Mucosa of gallbladder (tissue), 1 donor: ENCODE data around the gene JMJD8. TPM values are rescaled to one million over a fixed set of nuclear protein-coding genes. Genes with fewer than 3 reads are reported as not detected.
"Not testable (repeated sequence)": the region's sequence is repeated elsewhere in the genome, so short reads cannot be mapped to it uniquely, and the experiment has no call there.

Experiments
- DNase-seq: peaks from one replicate; pipeline ENCODE4 v3.0.0-alpha.2; 2020; ENCODE audit warnings: low spot score
- total RNA-seq: library from RNA; stranded (reverse); gene quantifications from one replicate; pipeline ENCODE4 v1.2.1, GENCODE V29; 2021
- donor health status: DM: no; HTN: no; CAD: no.

The JMJD8 gene
- total RNA-seq, 1 donor from 2014 or later = 66.7 TPM

- no peak for DNase-seq
These were observed 8.4 kb upstream of the JMJD8 start for GRCh38 chr16:692356-693108.

DNA sequence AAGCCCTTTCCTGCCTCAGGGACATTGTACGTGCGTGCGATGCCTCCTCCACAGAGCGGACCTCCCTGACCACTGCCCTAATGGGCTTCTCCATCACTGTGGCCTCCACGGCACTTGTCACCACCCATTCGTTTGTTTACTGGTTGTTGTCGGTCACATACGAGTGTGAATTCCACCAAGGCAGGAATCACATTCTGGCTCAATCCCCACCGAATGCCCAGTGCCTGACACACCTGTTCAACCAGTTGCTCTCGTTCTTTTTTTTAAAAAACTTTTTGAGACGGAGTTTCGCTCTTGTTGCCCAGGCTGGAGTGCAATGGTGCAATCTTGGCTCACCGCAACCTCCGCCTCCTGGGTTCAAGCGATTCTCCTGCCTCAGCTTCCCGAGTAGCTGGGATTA lies 7.1 kb upstream of the JMJD8 start:
- DNase-seq = not testable (repeated sequence)

- DNase-seq = no peak
These were observed 5.2 kb upstream of the JMJD8 start for GRCh38 chr16:689175-689897.

- no peak for DNase-seq
These were observed 3.4 kb upstream of the JMJD8 start for GRCh38 chr16:687499-687898.

- no peak for DNase-seq
These were observed 2.5 kb upstream of the JMJD8 start for GRCh38 chr16:686459-687260.

DNA sequence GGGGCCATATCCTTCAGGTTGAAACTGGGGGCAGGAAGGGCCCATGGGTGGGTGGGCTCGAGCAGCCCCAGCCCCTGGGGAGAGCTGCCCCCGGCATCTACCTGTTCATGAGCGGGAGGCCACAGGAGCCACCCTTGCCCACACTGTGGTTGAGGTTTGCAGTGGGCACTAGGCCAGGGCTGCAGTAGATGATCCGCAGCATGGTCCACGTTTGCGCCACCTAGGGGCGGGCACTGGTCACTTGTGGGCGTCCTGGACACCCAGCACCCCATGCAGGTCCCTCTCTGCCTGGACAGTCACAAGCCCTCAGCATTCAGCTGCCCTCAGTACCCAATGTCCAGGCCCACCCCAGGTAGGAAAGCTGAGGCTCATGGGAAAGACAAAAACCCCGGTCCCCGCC lies 1.8 kb upstream of the JMJD8 start:
- DNase-seq = no peak

DNA sequence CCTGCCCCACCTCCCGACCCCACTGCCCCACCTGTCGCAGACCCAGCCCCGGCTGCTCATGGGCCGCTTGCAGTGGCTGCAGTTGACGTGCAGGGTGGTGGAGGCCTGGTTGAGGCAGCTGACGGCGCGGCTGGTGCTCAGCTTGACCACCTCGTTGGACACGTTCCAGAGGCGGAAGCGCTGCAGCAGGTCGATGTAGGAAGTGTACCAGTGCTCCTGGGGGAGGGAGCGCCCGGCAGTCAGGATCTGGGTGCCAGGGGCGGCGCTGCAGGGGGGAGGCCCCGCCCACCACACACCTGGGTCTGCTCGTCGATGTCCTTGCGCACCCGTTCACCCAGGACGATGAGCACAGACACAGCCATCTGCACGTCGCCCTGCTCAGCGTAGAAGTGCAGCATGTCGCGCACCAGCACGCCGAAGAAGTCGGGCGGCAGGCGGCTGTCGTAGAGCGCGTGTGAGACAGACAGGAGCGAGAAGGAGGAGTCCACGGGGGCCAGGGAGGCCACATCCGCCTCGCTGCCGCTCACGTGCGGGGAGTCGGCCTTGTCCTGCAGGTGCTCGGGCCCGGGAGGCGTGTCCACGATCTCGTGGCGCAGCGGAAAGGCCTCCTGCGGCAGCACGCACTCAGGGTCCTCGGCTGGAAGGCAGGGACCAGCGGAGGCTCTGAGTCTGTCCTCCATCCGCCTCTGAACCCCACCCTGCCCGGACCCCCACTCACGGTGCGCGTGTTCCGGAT lies 995 bp upstream of the JMJD8 start:
- DNase-seq = no peak

- DNase-seq = no peak
These were observed 601 bp downstream of the JMJD8 start for GRCh38 chr16:683396-684070.

DNA sequence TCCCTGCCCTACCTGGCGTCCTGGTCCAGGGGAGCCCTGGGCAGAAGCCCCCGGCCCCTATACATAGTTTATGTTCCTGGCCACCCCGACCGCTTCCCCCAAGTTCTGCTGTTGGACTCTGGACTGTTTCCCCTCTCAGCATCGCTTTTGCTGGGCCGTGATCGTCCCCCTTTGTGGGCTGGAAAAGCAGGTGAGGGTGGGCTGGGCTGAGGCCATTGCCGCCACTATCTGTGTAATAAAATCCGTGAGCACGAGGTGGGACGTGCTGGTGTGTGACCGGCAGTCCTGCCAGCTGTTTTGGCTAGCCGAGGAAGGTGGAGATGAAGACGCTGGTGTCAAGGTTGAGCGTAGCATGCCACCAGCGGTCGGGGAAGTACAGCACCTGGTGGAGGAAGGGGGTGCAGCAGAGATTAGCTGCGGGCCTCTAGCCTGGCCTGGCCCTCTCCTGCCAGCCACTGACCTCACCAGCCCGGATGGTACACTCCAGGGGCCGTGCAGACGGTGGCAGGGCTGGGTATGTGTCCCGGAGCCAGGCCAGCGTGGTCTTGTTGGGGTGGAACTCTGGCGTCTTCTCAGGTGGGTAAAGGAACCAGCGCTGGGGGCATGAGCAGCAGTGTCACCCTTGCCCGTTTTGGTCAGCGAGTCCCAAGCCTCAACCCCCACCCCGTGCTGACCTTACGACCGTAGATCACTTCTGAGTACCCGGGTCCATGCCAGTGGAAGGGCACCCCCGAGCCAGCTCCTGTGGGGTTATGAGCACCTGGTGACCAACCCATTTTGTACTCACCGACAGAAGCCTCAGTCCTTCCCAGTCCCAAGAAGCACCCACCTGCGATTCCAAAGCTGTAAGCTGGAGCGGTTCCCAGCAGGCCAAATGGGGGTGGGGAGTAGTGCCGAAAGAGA lies 1.4 kb downstream of the JMJD8 start:
- no peak for DNase-seq

DNA sequence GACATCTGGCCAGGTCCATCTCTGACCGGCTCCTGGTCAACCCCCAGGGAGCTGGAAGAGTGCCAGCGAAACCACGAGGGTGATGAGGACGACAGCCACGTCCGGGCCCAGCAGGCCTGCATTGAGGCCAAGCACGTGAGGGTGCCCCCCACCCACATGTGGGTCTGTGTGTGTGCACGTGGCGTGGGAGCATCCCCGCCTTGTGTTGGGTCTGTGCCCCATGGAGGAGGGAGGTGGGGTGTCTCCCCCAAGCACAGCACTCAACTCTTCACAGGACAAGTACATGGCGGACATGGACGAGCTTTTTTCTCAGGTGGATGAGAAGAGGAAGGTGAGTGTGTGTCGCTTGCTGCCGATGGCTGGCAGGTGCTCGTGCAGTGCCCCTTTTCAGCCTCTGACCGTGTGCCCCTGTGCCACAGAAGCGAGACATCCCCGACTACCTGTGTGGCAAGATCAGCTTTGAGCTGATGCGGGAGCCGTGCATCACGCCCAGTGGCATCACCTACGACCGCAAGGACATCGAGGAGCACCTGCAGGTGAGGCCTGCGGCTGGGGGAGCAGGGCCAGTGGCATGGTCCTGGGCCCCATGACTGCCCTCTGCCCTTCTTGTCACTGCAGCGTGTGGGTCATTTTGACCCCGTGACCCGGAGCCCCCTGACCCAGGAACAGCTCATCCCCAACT lies 2.2 kb downstream of the JMJD8 start:
- no peak for DNase-seq

DNA sequence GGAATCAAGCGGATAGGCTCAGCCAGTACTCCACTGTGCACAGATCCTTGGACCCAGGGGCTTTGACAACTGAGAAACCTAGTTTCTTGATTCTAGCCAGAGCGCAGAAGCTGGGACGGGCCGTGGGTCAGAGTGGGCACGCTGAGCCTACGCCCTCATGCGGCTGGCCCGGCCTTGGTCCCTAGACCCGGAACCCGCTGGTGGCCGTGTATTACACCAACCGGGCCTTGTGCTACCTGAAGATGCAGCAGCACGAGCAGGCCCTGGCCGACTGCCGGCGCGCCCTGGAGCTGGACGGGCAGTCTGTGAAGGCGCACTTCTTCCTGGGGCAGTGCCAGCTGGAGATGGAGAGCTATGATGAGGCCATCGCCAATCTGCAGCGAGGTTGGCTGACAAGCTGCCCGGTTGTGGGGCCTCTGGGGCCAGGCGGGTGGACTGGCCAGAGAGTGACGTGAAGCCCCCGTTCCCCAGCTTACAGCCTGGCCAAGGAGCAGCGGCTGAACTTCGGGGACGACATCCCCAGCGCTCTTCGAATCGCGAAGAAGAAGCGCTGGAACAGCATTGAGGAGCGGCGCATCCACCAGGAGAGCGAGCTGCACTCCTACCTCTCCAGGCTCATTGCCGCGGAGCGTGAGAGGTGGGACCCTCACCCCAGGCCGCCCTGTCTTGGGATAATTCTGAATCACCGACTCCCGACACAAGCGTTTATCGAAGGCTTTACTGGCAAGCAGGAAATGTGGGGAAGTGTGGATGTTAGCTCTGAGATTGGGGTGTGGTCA lies 3.0 kb downstream of the JMJD8 start:
- no peak for DNase-seq

- DNase-seq = no peak
These were observed 3.5 kb downstream of the JMJD8 start for GRCh38 chr16:680625-680945.

GRCh38 chr16:679814-680624 lies 4.1 kb downstream of the JMJD8 start, which contains the start of gene STUB1:
Gene STUB1, plus strand, starts transcription at chr16:680410. Its CDS starts 116 bp downstream, at chr16:680526.
- DNase-seq = peak; percentile 81

DNA sequence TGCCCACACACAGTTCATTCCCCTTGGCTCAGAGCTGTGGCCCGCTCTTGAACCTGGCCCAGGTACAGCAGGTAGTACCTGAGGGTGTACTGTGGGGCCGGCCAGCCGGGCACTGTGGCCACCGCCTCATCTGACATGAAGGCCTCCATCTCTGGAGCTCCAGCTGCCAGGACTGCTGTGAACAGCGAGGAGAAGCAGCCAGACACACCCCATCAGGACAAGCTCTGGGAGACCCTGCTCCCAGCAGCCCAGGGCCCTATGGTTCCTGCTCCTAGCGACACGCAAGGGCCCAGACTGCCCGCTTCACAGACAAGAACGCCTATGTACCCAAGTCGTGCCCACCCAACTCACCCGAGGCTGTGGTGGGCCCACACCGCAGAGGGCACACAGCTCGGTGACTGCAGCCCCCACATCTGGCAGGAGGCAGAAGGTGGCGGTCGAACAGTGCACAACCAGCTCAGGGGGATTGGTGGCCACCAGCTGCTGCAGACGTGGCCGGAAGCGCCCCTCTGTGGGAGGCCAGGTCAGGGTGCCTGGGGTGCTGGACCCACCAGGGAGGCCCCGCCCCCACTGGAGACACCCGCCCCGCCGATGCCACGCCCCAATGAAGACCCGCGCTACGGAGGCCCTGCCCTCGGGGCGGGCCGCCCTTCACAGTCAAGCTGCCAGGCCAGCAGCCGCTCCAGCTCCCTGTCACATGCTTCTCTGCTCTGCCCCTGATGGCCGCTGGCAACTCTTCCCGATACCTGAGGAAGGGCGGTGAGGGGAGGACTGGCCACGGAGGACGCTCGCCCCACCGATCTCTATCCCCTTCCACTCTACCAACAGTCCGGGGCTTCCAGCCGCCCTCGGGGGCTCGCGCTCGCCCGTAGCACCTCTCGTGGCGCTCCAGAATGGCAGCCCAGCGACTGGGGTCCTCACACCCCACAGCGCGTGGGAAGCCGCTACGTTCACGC lies 5.0 kb downstream of the JMJD8 start:
- DNase-seq = peak; percentile 64

- DNase-seq = no peak
These were observed 5.8 kb downstream of the JMJD8 start for GRCh38 chr16:678209-678857.
